ENCODE data around the gene OR6V1.

GRCh38 chr7:143042159-143042789, 9.9 kb upstream of the OR6V1 start:
- TF ChIP-seq CTCF (IDR thresholded peaks at IDR 0.05), result no peak
- no peak for TF ChIP-seq EZH2 (IDR thresholded peaks at IDR 0.05; ENCODE audit: borderline replicate concordance, insufficient read depth, low read depth, low read length, poor library complexity, severe bottlenecking)

All from B cell (primary cell).